Tibial nerve (tissue), 4 donors: ENCODE data around the gene FSTL4. TPM values are rescaled to one million over a fixed set of nuclear protein-coding genes. Genes with fewer than 3 reads are reported as not detected.

ENCODE experiments used
- DNase-seq, 2 donors: peaks; one replicate each; pipeline ENCODE4 v3.0.0-alpha.2; 2019; ENCODE audit warnings: low spot score in 2 of 2
- H3K27ac ChIP-seq, 4 donors: fragments of 200-600 bp; sonication (generic) in 3 of 4; one replicate each; pipeline ENCODE4 v1.5.1; 2017 to 2019; ENCODE audit warnings: mild to moderate bottlenecking in 1 of 4
- H3K27me3 ChIP-seq, 2 donors: fragments of 200-600 bp; sonication (generic) in 1 of 2; one replicate each; pipeline versions ENCODE4 v1.5.1 to v1.6.0; 2017 to 2019
- H3K36me3 ChIP-seq, 3 donors: fragments of 200-600 bp; sonication (generic); one replicate each; pipeline ENCODE4 v1.5.1; 2018 to 2019
- H3K4me1 ChIP-seq, 4 donors: fragments of 200-600 bp; sonication (generic) in 3 of 4; one replicate each; pipeline ENCODE4 v1.5.1; 2017 to 2019
- H3K4me3 ChIP-seq, 4 donors: fragments of 200-600 bp; sonication (generic) in 3 of 4; one replicate each; pipeline ENCODE4 v1.5.1; 2017 to 2019; ENCODE audit warnings: mild to moderate bottlenecking in 1 of 4, moderate library complexity in 1 of 4
- H3K9me3 ChIP-seq, 4 donors: fragments of 200-600 bp; sonication (generic) in 3 of 4; one replicate each; pipeline ENCODE4 v1.5.1; 2017 to 2019
- CTCF ChIP-seq, 5 experiments: fragments of 200-600 bp in 3 of 5; fragments of 450-650 bp in 2 of 5; sonication (generic) in 3 of 5; IDR thresholded peaks; one replicate each; pipeline ENCODE4 v1.5.1; 2016 to 2019; ENCODE audit warnings: antibody characterized with exemption in 5 of 5, mild to moderate bottlenecking in 3 of 5, moderate library complexity in 2 of 5
- EP300 ChIP-seq, 2 donors: sonication (generic); formaldehyde crosslinking; IDR thresholded peaks; one replicate each; pipeline ENCODE4 v1.6.1; 2017; ENCODE audit warnings: antibody characterized with exemption in 2 of 2, mild to moderate bottlenecking in 1 of 2
- POLR2A ChIP-seq, 2 donors: fragments of 450-650 bp; IDR thresholded peaks; one replicate each; pipeline ENCODE4 v1.6.1; 2017; ENCODE audit warnings: antibody characterized with exemption in 2 of 2, mild to moderate bottlenecking in 2 of 2, moderate library complexity in 2 of 2
- WGBS, 2 donors: methylation state at CpG; one replicate each; pipeline ENCODE4 v1.1.5; 2018; 5-methylcytosine and 5-hydroxymethylcytosine counted together
- total RNA-seq, 4 donors: library from RNA; depleted of rRNA; stranded (reverse); fragments of >200 nt; gene quantifications; one replicate each; pipeline ENCODE4 v1.1.0, GENCODE V29; 2016

Gene FSTL4
- total RNA-seq, 4 donors from 2014 or later, result 0.22 TPM; not detected in 3

GRCh38 chr5:133353741-133354140 is 258.6 kb downstream of the FSTL4 start:
- H3K27ac ChIP-seq, result no peak overlapping the region
- H3K27me3 ChIP-seq, result no peaks in the 10 kb centered on the region
- no peak for DNase-seq
- no peaks in the 10 kb centered on the region for H3K9me3 ChIP-seq
- no peak for TF ChIP-seq POLR2A (IDR thresholded peaks at IDR 0.05)
- no peak for TF ChIP-seq CTCF (IDR thresholded peaks at IDR 0.05)
- TF ChIP-seq EP300 (IDR thresholded peaks at IDR 0.05), result no peak
- no peaks in the 10 kb centered on the region for H3K36me3 ChIP-seq
- 21 to 22% methylated on average over 8 of the region's 8 CpGs for WGBS, 2 donors
- H3K4me1 ChIP-seq, result no peaks in the 10 kb centered on the region
- H3K4me3 ChIP-seq, result no peak overlapping the region

GRCh38 chr5:133348406-133348805 is 263.9 kb downstream of the FSTL4 start:
- no peak for DNase-seq
- TF ChIP-seq EP300 (IDR thresholded peaks at IDR 0.05) (no peak), POLR2A (IDR thresholded peaks at IDR 0.05) (no peak), CTCF (IDR thresholded peaks at IDR 0.05) (no peak)
- no peak overlapping the region for H3K27ac ChIP-seq
- H3K4me1 ChIP-seq, result no peaks in the 10 kb centered on the region
- no peak overlapping the region for H3K4me3 ChIP-seq
- no peaks in the 10 kb centered on the region for H3K36me3 ChIP-seq
- 90 to 100% methylated on average over 4 of the region's 4 CpGs for WGBS, 2 donors
- H3K27me3 ChIP-seq, result no peaks in the 10 kb centered on the region
- H3K9me3 ChIP-seq, result no peaks in the 10 kb centered on the region

- 61 to 69% methylated on average over 6 of the region's 6 CpGs for WGBS, 2 donors
Observed at GRCh38 chr5:133347039-133347438, 265.3 kb downstream of the FSTL4 start.

GRCh38 chr5:133344266-133344665 is 268.1 kb downstream of the FSTL4 start:
- Histone ChIP-seq H3K36me3 (no peaks in the 10 kb centered on the region), H3K27ac (no peak overlapping the region), H3K27me3 (no peaks in the 10 kb centered on the region), H3K4me1 (no peaks in the 10 kb centered on the region), H3K4me3 (no peak overlapping the region), H3K9me3 (no peaks in the 10 kb centered on the region)
- 77 to 81% methylated on average over 2 of the region's 2 CpGs for WGBS, 2 donors
- TF ChIP-seq EP300 (IDR thresholded peaks at IDR 0.05), result no peak
- no peak for TF ChIP-seq CTCF (IDR thresholded peaks at IDR 0.05)
- no peak for TF ChIP-seq POLR2A (IDR thresholded peaks at IDR 0.05)
- no peak for DNase-seq

More at GRCh38 chr5:133347039-133347438, 265.3 kb downstream of the FSTL4 start:
- DNase-seq, result no peak
- Histone ChIP-seq H3K9me3 (no peaks in the 10 kb centered on the region), H3K4me1 (no peaks in the 10 kb centered on the region), H3K36me3 (no peaks in the 10 kb centered on the region), H3K27me3 (no peaks in the 10 kb centered on the region), H3K27ac (no peak overlapping the region), H3K4me3 (no peak overlapping the region)
- no peak for TF ChIP-seq CTCF (IDR thresholded peaks at IDR 0.05)
- TF ChIP-seq EP300 (IDR thresholded peaks at IDR 0.05), result no peak
- no peak for TF ChIP-seq POLR2A (IDR thresholded peaks at IDR 0.05)

- no peak overlapping the region for H3K27ac ChIP-seq
- WGBS, 2 donors, result 79 to 82% methylated on average over 8 of the region's 8 CpGs
- no peaks in the 10 kb centered on the region for H3K27me3 ChIP-seq
- DNase-seq, result no peak
- no peaks in the 10 kb centered on the region for H3K9me3 ChIP-seq
- H3K4me1 ChIP-seq, result no peaks in the 10 kb centered on the region
- TF ChIP-seq EP300 (IDR thresholded peaks at IDR 0.05), result no peak
- no peak for TF ChIP-seq POLR2A (IDR thresholded peaks at IDR 0.05)
- TF ChIP-seq CTCF (IDR thresholded peaks at IDR 0.05), result no peak
- H3K36me3 ChIP-seq, result no peaks in the 10 kb centered on the region
- H3K4me3 ChIP-seq, result no peak overlapping the region
Observed at GRCh38 chr5:133343196-133343595, 269.1 kb downstream of the FSTL4 start.
